HEK293 (cell line): ENCODE data around the gene GAK.
"Not testable (repeated sequence)": the region's sequence is repeated elsewhere in the genome, so short reads cannot be mapped to it uniquely, and the experiment has no call there.

Source experiments
- CTCF ChIA-PET: fragments of 350-600 bp; formaldehyde crosslinking; extraction: SDS; loops from one replicate; lab custom pipeline; 2021; ENCODE audit warnings: antibody characterized with exemption; lab: Yijun Ruan, JAX
- POLR2A ChIA-PET: fragments of 300-600 bp; formaldehyde crosslinking; extraction: SDS; loops from one replicate; lab custom pipeline; 2020; ENCODE audit warnings: antibody characterized with exemption, inconsistent platforms; lab: Yijun Ruan, JAX
- H3K27ac ChIP-seq: fragments of 200-500 bp; sonication (Bioruptor generic); 2 replicates; pipeline ENCODE4 v1.5.1; 2014; ENCODE audit warnings: low read depth, low read length, control low read depth, inconsistent platforms; ENCODE audit errors: extremely low read depth
- H3K36me3 ChIP-seq, 2 experiments: fragments of 200-500 bp in 1 of 2; sonication (Bioruptor generic) in 1 of 2; 1 replicate in 1 of 2; 2 replicates in 1 of 2; pipeline ENCODE4 v1.5.1; 2014 to 2017; ENCODE audit warnings: inconsistent platforms in 2 of 2, low read length in 2 of 2; ENCODE audit not compliant: control insufficient read depth in 2 of 2, insufficient read depth in 1 of 2
- H3K4me1 ChIP-seq: fragments of 200-500 bp; sonication (Bioruptor generic); 2 replicates; pipeline ENCODE4 v1.5.1; 2014; ENCODE audit warnings: mild to moderate bottlenecking, low read length, inconsistent platforms; ENCODE audit not compliant: control insufficient read depth, insufficient read depth
- H3K4me3 ChIP-seq: 2 replicates; pipeline ENCODE4 v1.5.1; 2011; ENCODE audit warnings: low read depth, mild to moderate bottlenecking, control low read depth, low read length, moderate library complexity
- H3K9me3 ChIP-seq: fragments of 200-500 bp; sonication (Bioruptor generic); 2 replicates; pipeline ENCODE4 v1.5.1; 2014; ENCODE audit warnings: low read depth, low read length, inconsistent platforms; ENCODE audit not compliant: control insufficient read depth, insufficient read depth
- GLIS2 ChIP-seq: fragments of 450-650 bp; formaldehyde crosslinking; IDR thresholded peaks from 2 replicates; pipeline ENCODE4 v1.5.1; 2016; ENCODE audit warnings: missing biosample characterization, missing genetic modification characterization
- HOXC10 ChIP-seq: sonication (generic); formaldehyde crosslinking; IDR thresholded peaks from 2 replicates; pipeline ENCODE4 v1.8.1; 2023; ENCODE audit warnings: mild to moderate bottlenecking, missing genetic modification reagents
- IKZF3 ChIP-seq: fragments of 450-650 bp; IDR thresholded peaks from 2 replicates; pipeline ENCODE4 v1.5.0; 2018; ENCODE audit warnings: missing biosample characterization, mild to moderate bottlenecking, missing genetic modification characterization, moderate library complexity
- PRDM10 ChIP-seq: fragments of 450-650 bp; formaldehyde crosslinking; IDR thresholded peaks from 2 replicates; pipeline ENCODE4 v1.5.1; 2016; ENCODE audit warnings: missing biosample characterization, missing genetic modification characterization
- TCF7L2 ChIP-seq: IDR thresholded peaks from 2 replicates; pipeline ENCODE4 v1.6.1; 2011; ENCODE audit warnings: low read depth, mild to moderate bottlenecking, inconsistent platforms, low read length, moderate library complexity, borderline replicate concordance
- ZBTB10 ChIP-seq: fragments of 450-650 bp; formaldehyde crosslinking; IDR thresholded peaks from 2 replicates; pipeline ENCODE4 v1.5.1; 2016; ENCODE audit warnings: missing biosample characterization, missing genetic modification characterization
- ZNF202 ChIP-seq: fragments of 450-650 bp; formaldehyde crosslinking; IDR thresholded peaks from 2 replicates; pipeline ENCODE4 v1.5.1; 2016; ENCODE audit warnings: missing biosample characterization, missing genetic modification characterization, borderline replicate concordance
- ZNF214 ChIP-seq: fragments of 450-650 bp; formaldehyde crosslinking; IDR thresholded peaks from 2 replicates; pipeline ENCODE4 v1.5.1; 2017; ENCODE audit warnings: missing biosample characterization, mild to moderate bottlenecking, missing genetic modification characterization, borderline replicate concordance
- ZNF473 ChIP-seq: fragments of 450-650 bp; formaldehyde crosslinking; IDR thresholded peaks from 2 replicates; pipeline ENCODE4 v1.5.1; 2017; ENCODE audit warnings: missing biosample characterization, missing genetic modification characterization
- ZNF624 ChIP-seq: fragments of 450-650 bp; formaldehyde crosslinking; IDR thresholded peaks from 2 replicates; pipeline ENCODE4 v1.5.1; 2017; ENCODE audit warnings: missing biosample characterization, missing genetic modification characterization

GAK gene

GRCh38 chr4:921830-922331, 10.2 kb downstream of the GAK start:
- CTCF ChIA-PET = interaction anchor here (1.2 kb wide), 1 partner anchor 24 kb away, joined by 3 read pairs; no protein-coding TSS in a partner anchor
- Histone ChIP-seq H3K36me3 (peaks cover 0 to 3% of the 10 kb centered on the region in 2 experiments; a peak in 1 of 3 replicates), H3K4me1 (no peaks in the 10 kb centered on the region)
- POLR2A ChIA-PET = interaction anchor here (1.1 kb wide), 1 partner anchor 10 kb away, joined by 3 read pairs; the partner anchor contains the start of genes GAK and TMEM175
- TF ChIP-seq TCF7L2 (no peak), PRDM10 (no peak), ZBTB10 (tag by site-specific recombination) (no peak), GLIS2 (tag by site-specific recombination) (no peak)
- TF ChIP-seq, all 188 proteins: peak for 0
- no peak overlapping the region for H3K4me3 ChIP-seq
- H3K27ac ChIP-seq = no peak overlapping the region
- no peaks in the 10 kb centered on the region for H3K9me3 ChIP-seq

GRCh38 chr4:919004-919680, 13.0 kb downstream of the GAK start:
- CTCF ChIA-PET, H3K27ac ChIP-seq, H3K36me3 ChIP-seq, POLR2A ChIA-PET, H3K9me3 ChIP-seq, H3K4me1 ChIP-seq, H3K4me3 ChIP-seq: not testable (repeated sequence)

- H3K27ac ChIP-seq, CTCF ChIA-PET, H3K36me3 ChIP-seq, H3K4me1 ChIP-seq, H3K4me3 ChIP-seq, H3K9me3 ChIP-seq: not testable (repeated sequence)
- POLR2A ChIA-PET = interaction anchor here (1.4 kb wide), 1 partner anchor 14 kb away, joined by 3 read pairs; the partner anchor contains the start of genes GAK and TMEM175
Measured at GRCh38 chr4:918591-918990, 13.5 kb downstream of the GAK start.

- Histone ChIP-seq H3K4me1 (no peaks in the 10 kb centered on the region), H3K9me3 (no peaks in the 10 kb centered on the region), H3K36me3 (peaks cover 0 to 8% of the 10 kb centered on the region in 2 experiments; a peak in 1 of 3 replicates), H3K27ac (no peak overlapping the region), H3K4me3 (no peak overlapping the region)
- POLR2A ChIA-PET = interaction anchor here (1.4 kb wide), 1 partner anchor 14 kb away, joined by 3 read pairs; the partner anchor contains the start of genes GAK and TMEM175
- CTCF ChIA-PET = no interaction called here
- TF ChIP-seq HOXC10 (CRISPR knock-in tag) (no peak), ZNF202 (no peak), ZNF214 (tag by site-specific recombination) (no peak), ZNF624 (no peak), IKZF3 (no peak), ZNF473 (tag by site-specific recombination) (no peak)
Measured at GRCh38 chr4:917992-918391, 14.1 kb downstream of the GAK start.
